Activated CD8-positive, alpha-beta memory T cell treated with anti-CD3 and anti-CD28 coated beads for 24 hours (primary cell): ENCODE results near the gene PMM2.

Experiments
- DNase-seq: peaks from one replicate; pipeline ENCODE4 v3.0.0-alpha.2; 2020

The PMM2 gene

GRCh38 chr16:8890549-8890921 lies 92.9 kb downstream of the PMM2 start:
- DNase-seq: no peak

DNA sequence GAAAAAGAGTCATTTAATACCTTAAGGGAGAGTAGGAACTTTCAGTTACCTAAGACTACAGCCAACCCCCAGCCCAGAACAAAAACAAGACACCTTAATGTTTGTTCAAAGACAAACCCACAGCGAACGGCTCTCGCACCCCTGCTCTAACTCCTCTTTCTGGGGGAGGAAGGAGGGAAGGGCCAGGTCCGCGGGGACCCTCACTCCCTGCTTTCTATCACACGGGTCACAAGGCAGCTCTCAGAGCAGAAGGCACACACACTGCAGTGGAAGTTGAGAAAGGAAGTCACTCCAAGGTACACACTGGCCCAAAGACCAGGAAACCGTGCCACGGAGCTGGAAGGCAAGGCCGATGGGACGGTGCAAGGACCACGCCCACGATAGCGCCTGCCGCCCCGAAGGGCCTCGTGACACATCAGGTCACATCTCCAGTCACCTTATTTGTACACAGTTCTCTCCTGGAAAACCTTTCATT lies 94.5 kb downstream of the PMM2 start:
- no peak for DNase-seq

GRCh38 chr16:8893426-8893825 lies 95.8 kb downstream of the PMM2 start:
- no peak for DNase-seq

- no peak for DNase-seq
Observed at GRCh38 chr16:8893976-8894690, 96.5 kb downstream of the PMM2 start.

GRCh38 chr16:8894736-8895334 lies 97.2 kb downstream of the PMM2 start:
- DNase-seq: no peak

DNA sequence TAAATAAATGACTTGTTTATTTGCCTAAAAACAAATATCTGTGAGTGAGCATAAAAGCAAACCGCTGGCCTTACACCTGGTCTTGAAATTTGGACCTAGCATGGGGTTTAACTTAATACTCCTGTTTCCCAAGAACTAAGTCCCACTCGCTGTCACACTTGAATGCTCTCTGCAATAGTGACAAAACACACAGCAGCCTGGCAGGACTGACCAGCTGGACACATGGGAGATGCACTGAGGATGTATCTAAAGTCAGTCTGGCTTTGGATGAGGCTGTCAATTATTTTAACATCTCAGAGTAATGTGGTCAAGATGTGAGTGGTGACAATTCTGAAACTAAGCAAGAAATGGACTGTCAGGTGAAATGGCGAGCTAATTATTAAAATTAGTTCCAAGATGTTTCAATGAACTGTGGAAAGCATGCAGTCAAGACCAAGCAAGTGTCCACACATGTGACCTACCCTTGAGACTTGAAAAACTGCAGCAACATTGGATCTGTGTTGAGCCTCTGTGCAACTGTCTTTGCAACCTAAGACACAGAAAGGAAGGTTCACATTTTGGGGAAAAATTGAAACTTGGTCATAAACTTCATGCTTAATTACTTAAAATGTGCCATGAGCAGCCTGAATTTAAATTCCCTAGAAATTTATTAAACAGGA lies 101.2 kb downstream of the PMM2 start:
- DNase-seq: no peak
